ENCODE data around the gene HSD17B3.

GRCh38 chr9:96344458-96345180 lies 42.6 kb upstream of the HSD17B3 start:
- TF ChIP-seq POLR2A (IDR thresholded peaks at IDR 0.05; ENCODE audit: low read depth, low read length) (no peak), TAF1 (IDR thresholded peaks at IDR 0.05; ENCODE audit: borderline replicate concordance, low read depth, low read length) (no peak), POLR2AphosphoS5 (IDR thresholded peaks at IDR 0.05; ENCODE audit: low read depth, low read length) (no peak)

Data from GM12892 (cell line).